ENCODE results near the gene DOCK3. TPM values are rescaled to one million over a fixed set of nuclear protein-coding genes. Genes with fewer than 3 reads are reported as not detected.

DOCK3 gene
- total and polyA plus RNA-seq, 4 donors, result 0.01 to 0.08 (median 0.06) TPM; not detected in 1

DNA sequence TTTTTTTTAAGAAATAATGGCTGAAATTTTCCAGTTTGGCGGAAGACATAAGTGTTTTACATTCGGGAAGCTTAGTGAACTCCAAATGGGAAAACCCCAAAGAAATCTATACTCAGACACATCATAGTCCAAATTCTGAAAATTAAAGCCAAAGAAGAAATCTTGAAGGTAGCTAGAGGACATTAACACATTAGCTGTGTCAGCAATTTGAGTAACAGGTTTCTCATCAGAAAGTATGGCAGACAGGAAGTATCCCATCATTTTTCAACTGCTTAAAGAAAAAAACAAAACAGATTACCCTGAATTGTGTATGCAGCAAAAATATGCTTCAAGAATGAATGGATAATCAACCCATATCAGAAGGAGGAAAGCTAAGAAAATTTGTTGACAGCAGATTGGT is 261.7 kb downstream of the DOCK3 start:
- DNase-seq (ENCODE audit: low spot score), result no peak
- Histone ChIP-seq H3K4me3 (ENCODE audit: low read depth in 1 of 3, low read length in 3 of 3) (no peak overlapping the region), H3K36me3 (ENCODE audit: control insufficient read depth in 4 of 4, insufficient read depth in 3 of 4, low read depth in 1 of 4, low read length in 3 of 4) (no peaks in the 10 kb centered on the region), H3K9ac (ENCODE audit: low read depth in 1 of 2, low read length in 2 of 2) (no peak overlapping the region), H3K27ac (ENCODE audit: low read depth in 1 of 2, low read length in 2 of 2) (no peak overlapping the region), H3K27me3 (ENCODE audit: control insufficient read depth in 4 of 4, insufficient read depth in 4 of 4, low read length in 3 of 4) (peaks cover 0 to 4% (median 1%) of the 10 kb centered on the region in 4 donors), H3K9me3 (ENCODE audit: control insufficient read depth in 4 of 4, low read length in 3 of 4) (peaks cover 0 to 14% (median 2%) of the 10 kb centered on the region in 4 donors), H3K4me1 (ENCODE audit: control insufficient read depth in 4 of 4, insufficient read depth in 4 of 4, low read length in 3 of 4) (no peaks in the 10 kb centered on the region)
- WGBS, result 83% methylated on average over 2 of the region's 2 CpGs
- no peak for TF ChIP-seq CTCF (IDR thresholded peaks at IDR 0.05; ENCODE audit: low read depth, low read length, missing input control)
- TF ChIP-seq MAX (IDR thresholded peaks at IDR 0.05), result no peak
- no peak for TF ChIP-seq FOXA2 (IDR thresholded peaks at IDR 0.05)
- no peak for TF ChIP-seq TAF1 (conservative IDR thresholded peaks at IDR 0.05)

DNA sequence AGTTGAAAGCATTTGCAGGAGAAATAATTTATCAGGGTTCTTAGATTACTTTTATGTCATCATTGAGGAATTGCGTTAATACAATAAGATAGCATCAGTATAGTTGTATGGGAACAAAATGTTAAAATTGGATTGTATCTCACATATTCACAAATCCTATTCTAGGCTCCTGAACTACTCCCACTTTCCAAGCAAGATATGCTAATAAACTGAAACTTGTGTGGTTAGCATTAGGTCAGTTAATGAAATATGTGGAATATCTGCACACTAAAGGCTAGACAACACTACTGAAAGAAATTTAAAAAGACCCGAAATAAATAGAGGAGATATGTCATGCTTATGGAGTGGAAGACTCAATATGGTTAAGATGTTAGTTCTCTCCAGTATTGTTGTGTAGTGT is 272.7 kb downstream of the DOCK3 start:
- H3K27ac ChIP-seq (ENCODE audit: low read depth in 1 of 2, low read length in 2 of 2), result no peak overlapping the region
- H3K9ac ChIP-seq (ENCODE audit: low read depth in 1 of 2, low read length in 2 of 2), result no peak overlapping the region
- H3K36me3 ChIP-seq (ENCODE audit: control insufficient read depth in 4 of 4, insufficient read depth in 3 of 4, low read depth in 1 of 4, low read length in 3 of 4), result no peaks in the 10 kb centered on the region
- H3K27me3 ChIP-seq (ENCODE audit: control insufficient read depth in 4 of 4, insufficient read depth in 4 of 4, low read length in 3 of 4), result peaks cover 0 to 2% (median 0%) of the 10 kb centered on the region in 4 donors
- no peaks in the 10 kb centered on the region for H3K9me3 ChIP-seq (ENCODE audit: control insufficient read depth in 4 of 4, low read length in 3 of 4)
- 97% methylated on average over 2 of the region's 2 CpGs for WGBS
- TF ChIP-seq FOXA2 (IDR thresholded peaks at IDR 0.05) (no peak), EGR1 (IDR thresholded peaks at IDR 0.05; ENCODE audit: low read depth in 2 of 2) (no peak), ZBTB33 (IDR thresholded peaks at IDR 0.05) (no peak), REST (IDR thresholded peaks at IDR 0.05) (no peak), ATF3 (IDR thresholded peaks at IDR 0.05) (no peak), JUND (IDR thresholded peaks at IDR 0.05) (no peak), SP1 (IDR thresholded peaks at IDR 0.05) (no peak), MAX (IDR thresholded peaks at IDR 0.05) (no peak), RAD21 (IDR thresholded peaks at IDR 0.05) (no peak), NR2F2 (IDR thresholded peaks at IDR 0.05) (no peak), HNF4G (IDR thresholded peaks at IDR 0.05) (no peak), GABPA (IDR thresholded peaks at IDR 0.05 in 1 of 2, conservative IDR thresholded peaks at IDR 0.05 in 1 of 2) (no peak), YY1 (IDR thresholded peaks at IDR 0.05) (no peak), FOXA1 (IDR thresholded peaks at IDR 0.05) (no peak), TAF1 (conservative IDR thresholded peaks at IDR 0.05) (no peak), CTCF (IDR thresholded peaks at IDR 0.05; ENCODE audit: low read depth, low read length, missing input control) (no peak), RXRA (IDR thresholded peaks at IDR 0.05) (no peak), HNF4A (conservative IDR thresholded peaks at IDR 0.05) (no peak)
- H3K4me3 ChIP-seq (ENCODE audit: low read depth in 1 of 3, low read length in 3 of 3), result no peak overlapping the region
- H3K4me1 ChIP-seq (ENCODE audit: control insufficient read depth in 4 of 4, insufficient read depth in 4 of 4, low read length in 3 of 4), result no peaks in the 10 kb centered on the region
- no peak for DNase-seq (ENCODE audit: low spot score)

Measured in liver (tissue), 9 donors.